HUES6 (cell line): Measurements from ENCODE around the gene ST6GALNAC2.
A peak's percentile ranks its signal among the peaks of the same experiment; 100 is the strongest.

ENCODE experiments used
- H3K27ac ChIP-seq: 2 replicates; pipeline ENCODE4 v1.7.0; 2013; ENCODE audit warnings: low read depth, mild to moderate bottlenecking, low read length, inconsistent platforms
- H3K27me3 ChIP-seq: 2 replicates; pipeline ENCODE4 v1.6.1; 2013; ENCODE audit warnings: low read length; ENCODE audit not compliant: control insufficient read depth, insufficient read depth
- H3K36me3 ChIP-seq: 2 replicates; pipeline ENCODE4 v1.6.1; 2013; ENCODE audit warnings: low read length; ENCODE audit not compliant: control insufficient read depth, insufficient read depth
- H3K4me1 ChIP-seq: 2 replicates; pipeline ENCODE4 v1.6.1; 2013; ENCODE audit warnings: low read length; ENCODE audit not compliant: control insufficient read depth, insufficient read depth
- H3K4me3 ChIP-seq: 2 replicates; pipeline ENCODE4 v1.5.1; 2013; ENCODE audit warnings: low read depth, low read length
- H3K9ac ChIP-seq: one replicate; pipeline ENCODE4 v1.6.1; 2013; ENCODE audit warnings: mild to moderate bottlenecking, low read length
- H3K9me3 ChIP-seq: 2 replicates; pipeline ENCODE4 v1.6.1; 2013; ENCODE audit warnings: low read depth, low read length; ENCODE audit not compliant: control insufficient read depth, insufficient read depth

ST6GALNAC2 gene

GRCh38 chr17:76543826-76544545, 41.7 kb downstream of the ST6GALNAC2 start:
- Histone ChIP-seq H3K9me3 (no peaks in the 10 kb centered on the region), H3K27me3 (peaks cover 10% of the 10 kb centered on the region), H3K36me3 (no peaks in the 10 kb centered on the region), H3K9ac (no peak overlapping the region), H3K4me3 (no peak overlapping the region), H3K27ac (no peak overlapping the region), H3K4me1 (peaks cover 39% of the 10 kb centered on the region)

- H3K4me3 ChIP-seq = no peak overlapping the region
- no peaks in the 10 kb centered on the region for H3K9me3 ChIP-seq
- no peaks in the 10 kb centered on the region for H3K36me3 ChIP-seq
- peaks cover 15% of the 10 kb centered on the region for H3K27me3 ChIP-seq
- no peak overlapping the region for H3K27ac ChIP-seq
- no peak overlapping the region for H3K9ac ChIP-seq
- H3K4me1 ChIP-seq = peaks cover 44% of the 10 kb centered on the region
These were observed 42.2 kb downstream of the ST6GALNAC2 start for GRCh38 chr17:76543482-76543825.

GRCh38 chr17:76542984-76543383, 42.7 kb downstream of the ST6GALNAC2 start:
- H3K36me3 ChIP-seq = no peaks in the 10 kb centered on the region
- H3K4me1 ChIP-seq = peaks cover 46% of the 10 kb centered on the region
- H3K4me3 ChIP-seq = no peak overlapping the region
- H3K27ac ChIP-seq = no peak overlapping the region
- peaks cover 20% of the 10 kb centered on the region for H3K27me3 ChIP-seq
- no peaks in the 10 kb centered on the region for H3K9me3 ChIP-seq
- H3K9ac ChIP-seq = no peak overlapping the region

- H3K27ac ChIP-seq = no peak overlapping the region
- no peak overlapping the region for H3K9ac ChIP-seq
- H3K4me1 ChIP-seq = peaks cover 46% of the 10 kb centered on the region
- no peaks in the 10 kb centered on the region for H3K36me3 ChIP-seq
- H3K27me3 ChIP-seq = peaks cover 24% of the 10 kb centered on the region
- H3K4me3 ChIP-seq = no peak overlapping the region
- no peaks in the 10 kb centered on the region for H3K9me3 ChIP-seq
These were observed 43.1 kb downstream of the ST6GALNAC2 start for GRCh38 chr17:76542566-76542971.

- Histone ChIP-seq H3K36me3 (no peaks in the 10 kb centered on the region), H3K9me3 (no peaks in the 10 kb centered on the region), H3K4me1 (peaks cover 42% of the 10 kb centered on the region), H3K4me3 (no peak overlapping the region), H3K27me3 (peaks cover 30% of the 10 kb centered on the region), H3K27ac (no peak overlapping the region), H3K9ac (no peak overlapping the region)
These were observed 43.8 kb downstream of the ST6GALNAC2 start for GRCh38 chr17:76541739-76542454.

- Histone ChIP-seq H3K27ac (no peak overlapping the region), H3K4me1 (peaks cover 38% of the 10 kb centered on the region), H3K9me3 (no peaks in the 10 kb centered on the region), H3K27me3 (peaks cover 42% of the 10 kb centered on the region), H3K4me3 (peak overlapping the region; percentile 56), H3K9ac (peak overlapping the region; percentile 35), H3K36me3 (no peaks in the 10 kb centered on the region)
These were observed 45.0 kb downstream of the ST6GALNAC2 start for GRCh38 chr17:76540381-76541300.

GRCh38 chr17:76539631-76540271, 45.9 kb downstream of the ST6GALNAC2 start, which contains the start of gene PRCD:
TSS of gene PRCD (plus strand) at chr17:76540044. CDS start at chr17:76540142, 98 bp downstream.
- H3K36me3 ChIP-seq = no peaks in the 10 kb centered on the region
- peaks cover 46% of the 10 kb centered on the region for H3K4me1 ChIP-seq
- peak within 1 kb of the TSS; percentile 67 for H3K4me3 ChIP-seq
- H3K9me3 ChIP-seq = no peaks in the 10 kb centered on the region
- no peak within 1 kb of the TSS for H3K9ac ChIP-seq
- H3K27me3 ChIP-seq = peaks cover 46% of the 10 kb centered on the region
- H3K27ac ChIP-seq = no peak within 1 kb of the TSS

- H3K27ac ChIP-seq = no peak overlapping the region
- peak overlapping the region; percentile 67 for H3K4me3 ChIP-seq
- no peak overlapping the region for H3K9ac ChIP-seq
- H3K36me3 ChIP-seq = no peaks in the 10 kb centered on the region
- peaks cover 46% of the 10 kb centered on the region for H3K27me3 ChIP-seq
- no peaks in the 10 kb centered on the region for H3K9me3 ChIP-seq
- peaks cover 41% of the 10 kb centered on the region for H3K4me1 ChIP-seq
These were observed 46.6 kb downstream of the ST6GALNAC2 start for GRCh38 chr17:76538941-76539570.

- Histone ChIP-seq H3K4me1 (peaks cover 35% of the 10 kb centered on the region), H3K9ac (peak overlapping the region; percentile 46), H3K27me3 (peaks cover 46% of the 10 kb centered on the region), H3K36me3 (no peaks in the 10 kb centered on the region), H3K27ac (no peak overlapping the region), H3K4me3 (peak overlapping the region; percentile 67), H3K9me3 (no peaks in the 10 kb centered on the region)
These were observed 47.3 kb downstream of the ST6GALNAC2 start for GRCh38 chr17:76538281-76538931.
